Stimulated activated effector memory CD8-positive, alpha-beta T cell treated with anti-CD3 and anti-CD28 coated beads, Interleukin-12 subunit alpha, Interleukin-12 subunit beta, amount 100 ng/mL, for 72 hours (primary cell): Measurements from ENCODE around the gene CHRNE.
"Not testable (repeated sequence)": the region's sequence is repeated elsewhere in the genome, so short reads cannot be mapped to it uniquely, and the experiment has no call there.

Source experiments
- ATAC-seq: fragments of 150-1000 bp; cut with Tn5 transposase; 2 replicates; pipeline ENCODE4 v1.10.0; 2021
- DNase-seq, 2 donors: peaks; one replicate each; pipeline ENCODE4 v3.0.0; 2021 to 2022; ENCODE audit warnings: low spot score in 2 of 2
- H3K27ac Mint-ChIP-seq: one replicate; pipeline ENCODE4 v1.8.0; 2022; ENCODE audit warnings: mild to moderate bottlenecking, mixed read lengths
- H3K36me3 Mint-ChIP-seq: one replicate; pipeline ENCODE4 v1.8.0; 2022; ENCODE audit warnings: mild to moderate bottlenecking, mixed read lengths
- H3K4me1 Mint-ChIP-seq: one replicate; pipeline ENCODE4 v1.8.0; 2022; ENCODE audit warnings: mixed read lengths
- H3K4me3 Mint-ChIP-seq: one replicate; pipeline ENCODE4 v1.8.0; 2022; ENCODE audit warnings: mild to moderate bottlenecking, mixed read lengths
- H3K9me3 Mint-ChIP-seq: one replicate; pipeline ENCODE4 v1.8.0; 2022; ENCODE audit warnings: mixed read lengths

CHRNE gene

DNA sequence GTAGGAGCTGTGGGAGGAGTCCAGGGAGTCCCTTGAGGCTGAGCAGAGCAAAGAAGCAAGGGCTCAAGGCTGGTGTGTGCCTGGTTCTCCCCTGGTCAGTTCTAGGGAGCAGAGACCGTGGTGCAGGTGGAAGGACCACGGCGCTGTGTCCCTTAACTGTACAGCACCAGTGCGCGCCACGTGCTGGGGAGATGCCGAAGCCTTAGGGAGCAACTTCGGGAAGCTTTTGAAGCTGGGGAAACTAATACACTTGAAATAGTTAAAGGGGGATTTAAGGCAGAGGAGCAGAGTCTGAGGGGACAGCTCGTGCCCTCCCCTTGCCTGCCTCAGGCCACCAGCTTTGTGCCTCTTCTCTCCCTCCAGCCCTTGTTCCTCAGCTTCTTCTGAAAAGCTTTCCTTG is 42.2 kb downstream of the CHRNE start:
- no peak overlapping the region for H3K27ac Mint-ChIP-seq
- no peak for DNase-seq
- H3K4me1 Mint-ChIP-seq = peaks cover 24% of the 10 kb centered on the region
- H3K36me3 Mint-ChIP-seq = peaks cover 24% of the 10 kb centered on the region
- ATAC-seq = no peak
- H3K9me3 Mint-ChIP-seq = no peaks in the 10 kb centered on the region
- H3K4me3 Mint-ChIP-seq = no peak overlapping the region

DNA sequence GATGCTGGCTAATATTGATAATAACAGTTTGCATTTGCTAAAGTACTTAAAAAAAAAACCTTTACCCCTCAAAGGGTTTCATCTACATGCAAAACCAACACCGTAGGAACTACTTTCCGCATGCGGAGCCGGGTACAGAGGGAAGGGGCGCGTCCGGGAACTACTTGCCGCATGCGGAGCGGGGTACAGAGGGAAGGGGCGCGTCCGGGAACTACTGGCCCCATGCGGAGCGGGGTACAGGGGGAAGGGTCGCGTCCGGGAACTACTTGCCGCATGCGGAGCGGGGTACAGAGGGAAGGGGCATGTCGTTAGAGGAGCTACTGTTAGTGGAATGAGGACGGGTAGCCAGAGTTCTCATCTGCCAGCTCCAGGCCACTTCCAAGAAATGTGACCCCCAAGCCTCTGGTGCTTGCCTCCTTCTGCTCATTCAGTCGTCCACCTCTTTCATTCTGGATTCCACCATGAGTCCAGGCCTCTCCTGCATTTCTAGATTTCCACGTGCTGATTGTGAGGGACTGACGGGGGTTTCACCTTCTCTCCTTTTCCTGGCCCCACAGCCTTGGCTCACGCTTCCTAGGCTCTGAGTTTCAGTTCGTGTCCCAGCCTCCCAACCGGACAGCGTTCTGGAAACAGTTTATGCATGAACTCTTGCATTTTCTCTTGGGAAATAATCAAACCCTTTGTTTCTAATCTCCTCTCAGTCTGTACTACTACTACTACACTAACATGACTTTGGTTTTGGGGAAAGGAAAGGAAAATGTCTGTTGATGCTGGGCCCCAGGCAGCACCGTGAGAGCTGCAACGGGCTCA is 42.9 kb downstream of the CHRNE start:
- DNase-seq (no peak), ATAC-seq (no peak)
- no peak overlapping the region for H3K4me3 Mint-ChIP-seq
- H3K4me1 Mint-ChIP-seq = peaks cover 24% of the 10 kb centered on the region
- peaks cover 22% of the 10 kb centered on the region for H3K36me3 Mint-ChIP-seq
- no peak overlapping the region for H3K27ac Mint-ChIP-seq
- no peaks in the 10 kb centered on the region for H3K9me3 Mint-ChIP-seq

DNA sequence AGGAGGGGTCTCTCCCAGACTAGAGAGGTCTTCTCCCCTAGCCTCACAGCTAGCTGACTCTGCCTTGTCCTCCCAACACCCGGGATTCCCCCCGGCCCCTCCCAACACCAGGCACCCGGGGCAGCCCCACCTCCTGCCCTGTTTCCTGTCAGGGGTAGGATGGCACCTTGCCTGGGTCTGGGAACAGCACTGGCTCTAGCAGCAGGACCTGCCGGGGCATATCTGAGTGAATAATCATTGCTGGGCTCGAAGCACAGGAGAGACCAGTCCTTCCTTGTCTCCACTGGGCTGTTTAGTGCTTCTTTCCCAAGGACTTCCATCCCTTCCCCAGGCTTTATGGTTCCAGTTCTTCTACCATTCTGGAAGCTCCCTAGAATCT is 44.0 kb downstream of the CHRNE start:
- no peak overlapping the region for H3K4me3 Mint-ChIP-seq
- ATAC-seq = no peak
- peaks cover 34% of the 10 kb centered on the region for H3K4me1 Mint-ChIP-seq
- peaks cover 24% of the 10 kb centered on the region for H3K36me3 Mint-ChIP-seq
- H3K9me3 Mint-ChIP-seq = no peaks in the 10 kb centered on the region
- no peak for DNase-seq
- H3K27ac Mint-ChIP-seq = no peak overlapping the region

DNA sequence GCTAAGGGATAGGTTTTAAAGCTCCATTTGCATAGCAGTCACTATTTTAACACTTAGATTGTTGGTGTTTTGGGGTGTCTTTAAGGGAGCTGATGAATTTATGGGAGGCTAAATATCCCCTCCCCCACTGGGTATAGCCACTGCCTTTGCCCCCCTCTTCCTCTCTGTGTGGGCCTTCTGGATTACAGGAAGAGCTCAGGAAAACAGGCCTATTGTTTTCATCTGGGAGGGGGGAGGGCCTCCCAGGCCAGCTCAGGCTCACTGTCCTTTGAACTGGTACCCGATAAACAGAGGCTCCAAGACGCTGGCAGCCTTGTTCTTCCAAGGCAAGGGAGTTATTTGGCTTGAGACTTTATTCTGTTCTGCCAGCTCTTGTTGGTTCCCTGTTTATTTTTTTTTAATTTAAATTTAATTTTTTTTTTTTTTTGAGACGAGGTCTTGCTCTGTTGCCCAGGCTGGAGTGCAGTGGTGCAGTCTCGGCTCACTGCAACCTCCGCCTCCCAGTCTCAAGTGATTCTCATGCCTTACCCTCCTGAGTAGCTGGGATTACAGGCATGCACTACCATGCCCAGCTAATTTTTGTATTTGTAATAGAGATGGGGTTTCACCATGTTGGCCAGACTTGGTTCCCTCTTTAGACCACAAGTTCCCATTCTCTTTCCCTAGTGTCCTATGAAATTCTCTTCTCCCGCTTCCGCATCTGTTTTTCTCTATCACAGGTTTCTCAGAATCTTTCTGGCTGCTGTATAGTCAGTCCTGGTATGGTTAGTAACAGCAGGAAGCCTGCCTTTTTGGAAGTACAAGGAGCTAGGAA is 44.6 kb downstream of the CHRNE start:
- H3K4me1 Mint-ChIP-seq = peaks cover 40% of the 10 kb centered on the region
- DNase-seq = no peak
- ATAC-seq = no peak
- H3K27ac Mint-ChIP-seq = no peak overlapping the region
- H3K9me3 Mint-ChIP-seq = no peaks in the 10 kb centered on the region
- H3K36me3 Mint-ChIP-seq = peaks cover 30% of the 10 kb centered on the region
- H3K4me3 Mint-ChIP-seq = no peak overlapping the region

DNA sequence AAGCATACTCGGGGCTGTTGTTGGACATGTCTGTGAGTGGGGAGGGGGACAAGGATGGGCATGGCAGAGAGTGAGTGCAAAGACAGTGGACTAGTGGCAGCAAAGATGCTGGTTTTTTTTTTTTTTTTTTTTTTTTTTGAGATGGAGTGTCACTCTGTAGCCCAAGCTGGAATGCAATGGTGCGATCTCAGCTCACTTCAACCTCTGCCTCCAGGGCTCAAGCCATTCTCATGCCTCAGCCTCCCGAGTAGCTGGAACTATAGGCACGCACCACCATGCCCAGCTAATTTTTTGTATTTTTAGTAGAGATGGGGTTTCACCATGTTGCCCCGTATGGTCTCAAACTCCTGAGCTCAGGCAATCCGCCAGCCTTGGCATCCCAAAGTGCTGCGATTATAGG is 45.6 kb downstream of the CHRNE start:
- ATAC-seq, H3K27ac Mint-ChIP-seq, H3K4me3 Mint-ChIP-seq, DNase-seq, H3K9me3 Mint-ChIP-seq: not testable (repeated sequence)
- Mint-ChIP-seq H3K4me1 (peaks cover 44% of the 10 kb centered on the region), H3K36me3 (peaks cover 39% of the 10 kb centered on the region)

DNA sequence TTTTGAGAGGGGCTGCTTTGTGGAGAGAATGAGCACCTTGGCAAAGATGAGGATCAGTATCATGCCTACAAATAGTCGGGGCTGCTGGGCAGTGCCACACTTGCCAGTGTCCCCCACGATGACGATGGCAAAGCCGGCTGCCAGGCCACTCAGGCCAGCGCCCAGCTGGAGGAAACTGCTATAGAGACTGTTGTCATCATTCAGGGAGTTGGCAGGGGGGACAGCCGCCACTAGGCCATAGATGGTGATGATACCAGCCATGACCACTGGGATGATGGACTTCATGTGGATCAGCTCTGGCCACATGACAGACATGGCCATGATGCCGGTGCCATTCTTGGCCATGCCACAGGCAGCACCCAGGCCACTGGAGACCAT is 46.0 kb downstream of the CHRNE start:
- no peak for ATAC-seq
- DNase-seq = no peak
- H3K36me3 Mint-ChIP-seq = peaks cover 43% of the 10 kb centered on the region
- peaks cover 5% of the 10 kb centered on the region for H3K9me3 Mint-ChIP-seq
- H3K4me3 Mint-ChIP-seq = no peak overlapping the region
- no peak overlapping the region for H3K27ac Mint-ChIP-seq
- peaks cover 48% of the 10 kb centered on the region for H3K4me1 Mint-ChIP-seq

DNA sequence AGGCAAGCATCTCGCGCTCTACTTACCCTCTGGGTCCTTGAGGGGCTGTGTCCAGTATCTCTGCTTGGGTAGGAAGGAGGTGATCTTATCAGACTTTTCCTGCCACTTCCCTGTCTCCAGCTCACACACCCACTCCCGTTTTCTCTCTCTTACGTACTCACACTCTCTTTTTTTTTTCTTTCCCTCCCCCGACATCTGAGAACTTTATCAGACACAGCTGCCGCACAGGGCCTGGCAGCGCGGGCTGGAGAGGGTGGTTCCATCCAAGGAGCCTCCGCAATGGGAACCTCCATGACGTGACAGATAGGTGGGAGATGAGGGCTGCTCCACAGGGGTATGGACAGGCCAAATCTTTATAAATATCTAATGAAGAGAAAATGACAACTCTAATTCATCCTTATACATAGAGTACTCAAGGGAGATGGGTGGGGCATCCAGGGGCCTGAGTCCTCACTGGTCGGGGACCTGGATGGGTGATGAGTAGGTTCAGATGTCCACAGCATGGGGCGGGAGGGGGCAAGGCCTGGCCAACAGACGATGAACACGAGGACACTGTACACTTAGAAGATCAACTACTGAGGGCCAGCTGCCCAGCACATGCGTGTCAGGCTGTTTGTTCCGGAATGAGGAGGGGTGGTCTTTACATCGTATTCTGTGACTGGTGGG is 46.5 kb downstream of the CHRNE start:
- no peak for DNase-seq
- Mint-ChIP-seq H3K36me3 (peaks cover 46% of the 10 kb centered on the region), H3K9me3 (peaks cover 5% of the 10 kb centered on the region), H3K27ac (no peak overlapping the region), H3K4me1 (peaks cover 53% of the 10 kb centered on the region), H3K4me3 (no peak overlapping the region)
- no peak for ATAC-seq

DNA sequence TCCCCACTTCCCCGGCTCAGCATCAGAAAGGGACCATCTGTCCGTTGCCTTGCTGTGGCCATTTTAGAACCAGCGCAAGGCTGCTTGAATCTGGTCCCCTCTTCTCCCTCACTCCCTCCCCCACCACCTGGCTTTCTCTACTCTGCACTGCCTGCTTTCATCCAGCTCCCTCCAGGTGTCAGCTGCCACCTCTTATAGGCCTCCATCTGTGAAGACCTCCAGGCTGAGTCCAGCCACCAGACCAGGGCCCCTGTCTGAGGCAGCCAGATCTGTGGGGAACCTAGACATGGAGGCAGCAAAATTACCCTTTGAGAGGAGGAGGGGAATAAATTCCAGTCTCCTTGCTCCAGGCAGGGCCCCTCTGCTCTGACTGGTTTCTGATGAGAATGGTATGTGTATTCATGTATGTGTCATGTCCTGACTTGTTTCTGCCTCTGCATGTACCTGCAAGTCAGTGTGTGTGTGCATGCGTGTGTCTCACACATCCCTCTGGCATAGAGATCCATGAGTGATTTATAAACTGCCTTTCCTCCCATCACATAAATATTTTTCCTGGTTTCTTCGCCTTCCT is 48.7 kb downstream of the CHRNE start:
- Mint-ChIP-seq H3K4me3 (no peak overlapping the region), H3K4me1 (peaks cover 69% of the 10 kb centered on the region), H3K9me3 (peaks cover 5% of the 10 kb centered on the region), H3K27ac (no peak overlapping the region), H3K36me3 (peaks cover 39% of the 10 kb centered on the region)
- DNase-seq (no peak), ATAC-seq (no peak)

DNA sequence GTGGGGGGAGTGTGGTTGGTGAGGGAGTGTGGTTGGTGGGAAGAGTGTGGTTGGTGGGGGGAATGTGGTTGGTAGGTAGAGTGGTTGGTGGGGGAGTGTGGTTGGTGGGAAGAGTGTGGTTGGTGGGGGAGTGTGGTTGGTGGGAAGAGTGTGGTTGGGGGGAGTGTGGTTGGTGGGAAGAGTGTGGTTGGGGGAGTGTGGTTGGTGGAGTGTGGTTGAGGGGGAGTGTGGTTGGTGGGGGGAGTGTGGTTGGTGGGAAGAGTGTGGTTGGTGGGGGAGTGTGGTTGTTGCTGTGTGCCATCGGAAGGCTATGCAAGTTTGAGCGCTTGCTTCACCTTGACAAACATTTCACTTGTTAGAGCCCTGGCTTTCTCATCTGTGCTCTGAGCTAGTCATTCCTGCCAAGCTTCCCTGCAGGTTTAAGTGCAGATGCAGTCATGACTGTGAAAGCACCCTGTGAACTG is 49.7 kb downstream of the CHRNE start:
- Mint-ChIP-seq H3K4me3 (no peak overlapping the region), H3K36me3 (peaks cover 39% of the 10 kb centered on the region)
- DNase-seq = no peak

DNA sequence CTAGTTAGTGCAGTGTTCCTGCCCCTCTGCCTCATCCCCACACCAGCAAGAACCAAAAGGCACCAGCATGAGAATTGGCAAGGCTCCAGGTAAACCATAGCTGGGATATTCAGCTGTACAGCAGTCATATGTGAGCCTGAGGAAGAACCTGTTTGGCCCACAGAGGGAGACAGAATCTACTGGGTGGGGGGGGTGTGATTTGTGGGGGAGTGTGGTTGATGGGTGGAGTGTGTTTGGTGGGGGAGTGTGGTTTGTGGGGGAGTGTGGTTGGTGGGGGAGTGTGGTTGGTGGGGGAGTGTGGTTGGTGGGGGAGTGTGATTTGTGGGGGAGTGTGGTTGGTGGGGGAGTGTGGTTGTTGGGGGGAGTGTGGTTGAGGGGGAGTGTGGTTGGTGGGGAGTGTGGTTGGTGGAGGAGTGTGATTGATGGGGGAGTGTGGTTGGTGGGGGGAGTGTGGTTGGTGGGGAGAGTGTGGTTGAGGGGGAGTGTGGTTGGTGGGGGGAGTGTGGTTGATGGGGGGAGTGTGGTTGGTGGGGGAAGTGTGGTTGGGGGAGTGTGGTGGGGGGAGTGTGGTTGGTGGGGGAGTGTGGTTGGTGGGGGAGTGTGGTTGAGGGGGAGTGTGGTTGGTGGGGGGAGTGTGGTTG is 50.2 kb downstream of the CHRNE start:
- Mint-ChIP-seq H3K36me3 (peaks cover 39% of the 10 kb centered on the region), H3K27ac (peak overlapping the region; percentile 85), H3K4me1 (peaks cover 71% of the 10 kb centered on the region), H3K9me3 (peaks cover 5% of the 10 kb centered on the region), H3K4me3 (no peak overlapping the region)
- no peak for DNase-seq
- ATAC-seq = peak; percentile 53

More for the DNA sequence above, 49.7 kb downstream of the CHRNE start:
- peaks cover 71% of the 10 kb centered on the region for H3K4me1 Mint-ChIP-seq
- ATAC-seq = peak; percentile 52
- H3K9me3 Mint-ChIP-seq = peaks cover 5% of the 10 kb centered on the region
- H3K27ac Mint-ChIP-seq = peak overlapping the region; percentile 75

DNA sequence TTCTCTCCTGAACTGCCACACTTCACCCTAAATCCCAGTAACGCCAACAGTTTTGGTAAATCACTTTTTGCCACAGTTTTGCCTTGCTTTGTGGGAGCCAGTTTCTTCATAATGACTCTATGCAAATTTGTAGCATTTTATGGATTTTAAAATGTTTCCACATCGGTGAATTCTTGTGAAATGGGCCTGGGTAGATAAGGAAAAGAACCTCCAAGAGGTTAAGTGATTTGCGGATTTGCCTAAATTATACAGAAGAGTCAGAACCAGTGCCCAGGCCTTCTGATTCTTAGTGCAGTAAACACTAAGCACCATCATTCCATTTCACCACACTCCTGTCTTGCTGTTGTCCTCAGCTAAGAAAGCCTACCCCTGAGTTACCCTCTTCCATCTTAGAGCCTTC is 51.8 kb downstream of the CHRNE start:
- ATAC-seq (no peak), DNase-seq (no peak)
- peaks cover 60% of the 10 kb centered on the region for H3K4me1 Mint-ChIP-seq
- no peak overlapping the region for H3K27ac Mint-ChIP-seq
- no peak overlapping the region for H3K4me3 Mint-ChIP-seq
- peaks cover 30% of the 10 kb centered on the region for H3K36me3 Mint-ChIP-seq
- H3K9me3 Mint-ChIP-seq = peaks cover 5% of the 10 kb centered on the region

DNA sequence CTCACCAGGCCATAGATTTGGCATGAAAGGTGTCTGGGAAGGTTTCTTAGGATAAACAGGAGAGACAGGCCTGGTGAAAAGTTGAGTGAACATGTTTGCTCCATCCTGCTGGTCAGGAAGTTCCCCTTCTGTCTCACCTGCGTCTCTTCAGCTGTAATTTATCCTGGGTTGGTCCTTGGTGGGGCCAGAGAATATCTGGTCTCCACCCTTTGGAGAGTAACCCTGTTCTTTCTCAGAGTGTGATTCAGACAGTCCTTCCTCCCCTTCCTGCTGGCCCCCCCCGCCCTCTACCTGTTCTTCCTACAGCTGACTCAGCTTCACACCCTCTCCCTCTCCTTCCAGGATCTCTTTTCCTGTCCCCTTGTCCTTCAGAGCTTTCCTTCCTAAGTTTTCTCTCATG is 52.7 kb downstream of the CHRNE start:
- Mint-ChIP-seq H3K9me3 (peaks cover 5% of the 10 kb centered on the region), H3K27ac (no peak overlapping the region), H3K36me3 (peaks cover 30% of the 10 kb centered on the region), H3K4me3 (no peak overlapping the region), H3K4me1 (peaks cover 62% of the 10 kb centered on the region)
- ATAC-seq (no peak), DNase-seq (no peak)

DNA sequence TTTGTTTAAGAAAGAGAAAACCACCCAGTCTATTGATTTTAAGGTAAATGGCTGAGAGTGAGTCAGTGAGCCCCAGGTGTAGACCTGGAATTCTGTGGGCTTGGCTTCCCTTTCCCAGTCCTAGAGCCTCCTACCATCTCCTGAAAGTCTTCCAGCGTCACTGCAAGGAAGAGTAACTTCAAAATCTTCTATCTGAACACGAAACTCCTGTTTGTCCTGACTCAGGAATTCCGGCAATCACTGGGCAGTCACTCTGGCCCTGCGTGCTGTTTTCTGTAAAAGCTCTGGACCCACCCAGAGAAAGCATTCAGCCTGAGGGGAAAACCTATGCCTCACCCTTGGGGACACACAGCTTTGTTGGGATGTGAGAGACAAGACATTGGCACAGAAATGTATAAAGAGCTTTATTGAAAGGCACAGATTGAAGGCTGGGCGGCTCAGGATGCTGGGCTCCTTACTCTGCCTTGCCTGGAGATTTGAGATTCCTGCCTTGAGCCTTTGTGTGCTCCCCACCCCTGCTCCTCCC is 53.8 kb downstream of the CHRNE start:
- Mint-ChIP-seq H3K27ac (no peak overlapping the region), H3K36me3 (peaks cover 24% of the 10 kb centered on the region), H3K9me3 (peaks cover 5% of the 10 kb centered on the region), H3K4me1 (peaks cover 66% of the 10 kb centered on the region), H3K4me3 (no peak overlapping the region)
- no peak for ATAC-seq
- DNase-seq = no peak
